ENCODE results near the gene MERTK.
"Not testable (repeated sequence)": the region's sequence is repeated elsewhere in the genome, so short reads cannot be mapped to it uniquely, and the experiment has no call there.

Gene MERTK

DNA sequence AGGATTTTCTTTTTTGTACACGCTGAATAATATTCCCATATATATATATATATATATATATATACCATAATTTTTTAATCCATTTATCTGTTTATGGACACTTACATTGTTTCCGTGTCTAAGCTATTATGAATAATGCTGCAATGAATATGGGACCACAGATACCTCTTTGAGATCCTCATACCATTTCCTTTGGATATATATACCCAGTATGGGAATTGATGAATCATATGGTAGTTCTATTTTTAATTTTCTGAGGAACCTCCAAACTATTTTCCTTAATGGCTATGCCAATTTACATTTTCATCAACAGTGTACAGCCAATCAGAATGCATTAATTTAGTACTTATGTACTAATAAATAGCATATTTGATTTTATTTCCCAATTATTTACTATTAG lies 53.1 kb downstream of the MERTK start:
- Histone ChIP-seq H3K4me3 (ENCODE audit: low read depth, low read length) (no peak overlapping the region), H3K27me3 (ENCODE audit: control insufficient read depth, insufficient read depth, low read length) (no peaks in the 10 kb centered on the region), H3K36me3 (ENCODE audit: control insufficient read depth, insufficient read depth, low read length) (peaks cover 10% of the 10 kb centered on the region), H3K4me1 (ENCODE audit: control insufficient read depth, insufficient read depth, low read length) (peaks cover 2% of the 10 kb centered on the region), H3K9me3 (ENCODE audit: control insufficient read depth, insufficient read depth, low read length) (no peaks in the 10 kb centered on the region), H3K9ac (ENCODE audit: low read depth, low read length) (no peak overlapping the region)

DNA sequence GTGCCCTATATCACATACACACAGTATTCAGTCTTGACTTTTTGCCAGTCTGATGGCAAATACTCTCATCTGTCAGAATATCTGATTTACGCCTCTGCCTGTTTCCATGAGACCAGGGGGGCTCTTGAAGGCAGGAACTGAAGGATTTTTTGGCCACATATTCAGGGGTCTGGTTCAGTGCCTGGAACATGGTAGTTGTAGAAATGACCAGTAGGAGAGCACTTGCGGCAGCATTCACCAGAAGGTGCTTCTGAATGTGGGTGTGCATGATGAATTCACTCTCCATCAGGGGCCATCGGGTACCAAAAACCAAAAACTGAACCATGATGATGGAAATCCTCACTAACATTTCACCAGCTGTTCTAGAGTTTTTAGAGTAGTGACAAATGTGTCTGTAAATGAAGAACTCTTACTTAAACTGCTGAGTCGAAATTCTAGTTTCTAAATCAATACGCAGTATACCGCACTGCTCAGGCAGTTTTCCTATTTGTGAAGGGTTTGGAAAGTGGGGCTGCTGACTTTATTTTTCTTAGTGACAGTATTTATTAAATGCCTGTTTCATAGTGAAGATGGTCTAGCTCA lies 54.6 kb downstream of the MERTK start:
- H3K9ac ChIP-seq (ENCODE audit: low read depth, low read length), result no peak overlapping the region
- H3K27me3 ChIP-seq (ENCODE audit: control insufficient read depth, insufficient read depth, low read length), result no peaks in the 10 kb centered on the region
- H3K9me3 ChIP-seq (ENCODE audit: control insufficient read depth, insufficient read depth, low read length), result no peaks in the 10 kb centered on the region
- no peak overlapping the region for H3K4me3 ChIP-seq (ENCODE audit: low read depth, low read length)
- peaks cover 2% of the 10 kb centered on the region for H3K4me1 ChIP-seq (ENCODE audit: control insufficient read depth, insufficient read depth, low read length)
- peaks cover 3% of the 10 kb centered on the region for H3K36me3 ChIP-seq (ENCODE audit: control insufficient read depth, insufficient read depth, low read length)

DNA sequence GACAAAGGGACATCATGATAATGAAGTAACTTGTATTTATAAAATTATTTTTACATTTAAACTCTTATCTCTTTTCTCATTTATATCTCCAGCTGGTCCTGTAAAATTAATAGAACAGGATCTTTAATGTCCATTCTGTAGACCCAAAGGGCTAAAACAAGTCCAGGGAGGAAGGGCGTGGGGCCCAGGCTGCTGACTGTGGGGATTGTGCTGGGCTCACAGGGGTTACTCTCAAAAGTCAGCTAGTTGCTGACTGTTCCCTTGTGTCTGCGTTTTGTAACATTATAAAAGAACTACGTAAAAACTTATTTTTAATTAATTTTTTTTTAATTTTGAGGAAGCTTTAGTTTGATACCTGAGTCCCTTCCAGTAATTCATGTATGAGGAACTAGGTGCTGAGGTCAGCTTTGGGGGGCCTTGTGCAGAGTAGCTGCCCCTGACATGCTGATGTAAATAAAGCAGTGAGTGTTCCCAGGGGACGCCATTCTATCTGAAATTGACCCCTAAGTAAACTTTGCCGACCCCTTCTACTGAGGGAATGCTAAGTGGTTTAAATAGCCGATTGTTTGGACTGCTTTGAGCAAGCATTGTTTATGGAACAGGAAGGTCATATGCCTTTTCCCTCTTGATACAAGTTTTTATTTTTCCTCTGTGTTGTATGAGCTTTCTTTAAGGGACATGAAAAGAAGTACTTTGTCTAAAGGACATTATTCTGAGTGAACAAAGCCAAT lies 56.4 kb downstream of the MERTK start:
- no peaks in the 10 kb centered on the region for H3K9me3 ChIP-seq (ENCODE audit: control insufficient read depth, insufficient read depth, low read length)
- H3K4me1 ChIP-seq (ENCODE audit: control insufficient read depth, insufficient read depth, low read length), result peaks cover 2% of the 10 kb centered on the region
- H3K9ac ChIP-seq (ENCODE audit: low read depth, low read length), result no peak overlapping the region
- H3K36me3 ChIP-seq (ENCODE audit: control insufficient read depth, insufficient read depth, low read length), result no peaks in the 10 kb centered on the region
- H3K4me3 ChIP-seq (ENCODE audit: low read depth, low read length), result no peak overlapping the region
- H3K27me3 ChIP-seq (ENCODE audit: control insufficient read depth, insufficient read depth, low read length), result no peaks in the 10 kb centered on the region

- Histone ChIP-seq H3K4me1 (ENCODE audit: control insufficient read depth, insufficient read depth, low read length) (peaks cover 2% of the 10 kb centered on the region), H3K4me3 (ENCODE audit: low read depth, low read length) (no peak overlapping the region), H3K36me3 (ENCODE audit: control insufficient read depth, insufficient read depth, low read length) (no peaks in the 10 kb centered on the region), H3K9me3 (ENCODE audit: control insufficient read depth, insufficient read depth, low read length) (no peaks in the 10 kb centered on the region), H3K9ac (ENCODE audit: low read depth, low read length) (no peak overlapping the region), H3K27me3 (ENCODE audit: control insufficient read depth, insufficient read depth, low read length) (no peaks in the 10 kb centered on the region)
Measured at GRCh38 chr2:111957872-111958354, 59.5 kb downstream of the MERTK start.

DNA sequence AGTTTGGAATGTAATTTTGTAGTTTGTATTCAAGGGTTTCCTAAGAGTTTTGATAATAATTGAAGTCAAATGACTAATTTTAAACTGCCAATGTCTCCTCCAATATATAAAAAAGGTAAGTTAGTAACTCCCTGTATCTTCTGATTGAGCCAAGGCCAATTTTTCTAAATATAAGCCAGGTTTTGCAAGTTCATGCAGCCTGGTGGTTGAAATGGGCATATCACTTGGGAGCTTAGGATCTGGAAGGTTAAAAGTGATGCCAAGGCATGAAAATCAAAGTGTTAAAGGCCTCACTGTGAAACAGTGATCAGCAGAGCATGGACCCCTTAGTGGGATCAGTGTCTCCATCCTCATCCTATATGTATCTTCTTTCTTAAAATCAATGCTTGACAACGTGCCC lies 60.5 kb downstream of the MERTK start:
- Histone ChIP-seq H3K4me1 (ENCODE audit: control insufficient read depth, insufficient read depth, low read length) (peaks cover 5% of the 10 kb centered on the region), H3K9me3 (ENCODE audit: control insufficient read depth, insufficient read depth, low read length) (no peaks in the 10 kb centered on the region), H3K9ac (ENCODE audit: low read depth, low read length) (no peak overlapping the region), H3K4me3 (ENCODE audit: low read depth, low read length) (no peak overlapping the region), H3K27me3 (ENCODE audit: control insufficient read depth, insufficient read depth, low read length) (no peaks in the 10 kb centered on the region), H3K36me3 (ENCODE audit: control insufficient read depth, insufficient read depth, low read length) (no peaks in the 10 kb centered on the region)

- no peaks in the 10 kb centered on the region for H3K27me3 ChIP-seq (ENCODE audit: control insufficient read depth, insufficient read depth, low read length)
- H3K4me3 ChIP-seq (ENCODE audit: low read depth, low read length), result no peak overlapping the region
- H3K36me3 ChIP-seq (ENCODE audit: control insufficient read depth, insufficient read depth, low read length), result no peaks in the 10 kb centered on the region
- H3K4me1 ChIP-seq (ENCODE audit: control insufficient read depth, insufficient read depth, low read length), result peaks cover 3% of the 10 kb centered on the region
- no peak overlapping the region for H3K9ac ChIP-seq (ENCODE audit: low read depth, low read length)
- H3K9me3 ChIP-seq (ENCODE audit: control insufficient read depth, insufficient read depth, low read length), result no peaks in the 10 kb centered on the region
Measured at GRCh38 chr2:111961663-111962062, 63.3 kb downstream of the MERTK start.

DNA sequence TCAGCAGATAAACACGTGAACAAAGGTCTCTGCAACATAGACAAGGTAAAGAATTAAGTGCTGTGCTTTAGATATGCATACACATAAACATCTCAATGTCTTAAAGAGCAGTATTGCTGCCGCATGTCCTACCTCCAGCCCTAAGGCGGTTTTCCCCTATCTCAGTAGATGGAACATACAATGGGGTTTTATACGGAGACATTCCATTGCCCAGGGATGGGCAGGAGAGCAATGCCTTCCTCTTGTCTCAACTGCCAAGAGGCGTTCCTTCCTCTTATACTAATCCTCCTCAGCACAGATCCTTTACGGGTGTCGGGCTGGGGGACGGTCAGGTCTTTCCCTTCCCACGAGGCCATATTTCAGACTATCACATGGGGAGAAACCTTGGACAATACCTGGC lies 64.7 kb downstream of the MERTK start:
- not testable (repeated sequence) for H3K9me3 ChIP-seq (ENCODE audit: control insufficient read depth, insufficient read depth, low read length); H3K27me3 ChIP-seq (ENCODE audit: control insufficient read depth, insufficient read depth, low read length); H3K36me3 ChIP-seq (ENCODE audit: control insufficient read depth, insufficient read depth, low read length); H3K9ac ChIP-seq (ENCODE audit: low read depth, low read length); H3K4me1 ChIP-seq (ENCODE audit: control insufficient read depth, insufficient read depth, low read length); H3K4me3 ChIP-seq (ENCODE audit: low read depth, low read length)

- H3K36me3 ChIP-seq (ENCODE audit: control insufficient read depth, insufficient read depth, low read length); H3K9ac ChIP-seq (ENCODE audit: low read depth, low read length); H3K27me3 ChIP-seq (ENCODE audit: control insufficient read depth, insufficient read depth, low read length): not testable (repeated sequence)
Measured at GRCh38 chr2:111963508-111963907, 65.1 kb downstream of the MERTK start.

GRCh38 chr2:111965062-111965461 lies 66.7 kb downstream of the MERTK start:
- Histone ChIP-seq H3K36me3 (ENCODE audit: control insufficient read depth, insufficient read depth, low read length) (no peaks in the 10 kb centered on the region), H3K9me3 (ENCODE audit: control insufficient read depth, insufficient read depth, low read length) (no peaks in the 10 kb centered on the region), H3K4me3 (ENCODE audit: low read depth, low read length) (no peak overlapping the region), H3K9ac (ENCODE audit: low read depth, low read length) (no peak overlapping the region), H3K4me1 (ENCODE audit: control insufficient read depth, insufficient read depth, low read length) (peaks cover 3% of the 10 kb centered on the region), H3K27me3 (ENCODE audit: control insufficient read depth, insufficient read depth, low read length) (no peaks in the 10 kb centered on the region)

More at GRCh38 chr2:111963508-111963907, 65.1 kb downstream of the MERTK start:
- not testable (repeated sequence) for H3K4me3 ChIP-seq (ENCODE audit: low read depth, low read length); H3K4me1 ChIP-seq (ENCODE audit: control insufficient read depth, insufficient read depth, low read length); H3K9me3 ChIP-seq (ENCODE audit: control insufficient read depth, insufficient read depth, low read length)

GRCh38 chr2:111966241-111966640 lies 67.8 kb downstream of the MERTK start:
- no peaks in the 10 kb centered on the region for H3K27me3 ChIP-seq (ENCODE audit: control insufficient read depth, insufficient read depth, low read length)
- no peak overlapping the region for H3K4me3 ChIP-seq (ENCODE audit: low read depth, low read length)
- no peaks in the 10 kb centered on the region for H3K36me3 ChIP-seq (ENCODE audit: control insufficient read depth, insufficient read depth, low read length)
- H3K9ac ChIP-seq (ENCODE audit: low read depth, low read length), result no peak overlapping the region
- no peaks in the 10 kb centered on the region for H3K9me3 ChIP-seq (ENCODE audit: control insufficient read depth, insufficient read depth, low read length)
- H3K4me1 ChIP-seq (ENCODE audit: control insufficient read depth, insufficient read depth, low read length), result peaks cover 3% of the 10 kb centered on the region

DNA sequence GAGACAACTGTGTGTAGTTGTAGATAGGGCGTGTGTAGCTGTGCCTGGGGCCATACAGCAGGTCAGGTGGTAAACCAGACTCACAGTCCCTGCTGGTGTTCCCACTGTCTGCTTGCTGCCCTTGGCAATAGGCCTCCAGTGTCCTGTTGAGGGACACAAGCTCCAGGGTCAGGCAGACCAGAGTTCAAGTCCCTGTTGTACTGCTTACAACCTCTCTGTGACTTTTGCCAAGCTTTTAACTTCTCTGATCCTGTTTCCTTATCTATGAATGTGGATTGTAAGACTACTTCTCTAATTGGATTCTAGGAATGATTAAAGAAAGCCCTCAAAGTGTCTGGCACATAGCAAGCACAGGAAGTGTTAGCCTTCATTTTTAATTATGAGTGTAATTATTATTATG lies 68.6 kb downstream of the MERTK start:
- Histone ChIP-seq H3K4me3 (ENCODE audit: low read depth, low read length) (no peak overlapping the region), H3K4me1 (ENCODE audit: control insufficient read depth, insufficient read depth, low read length) (peaks cover 3% of the 10 kb centered on the region), H3K36me3 (ENCODE audit: control insufficient read depth, insufficient read depth, low read length) (no peaks in the 10 kb centered on the region), H3K9ac (ENCODE audit: low read depth, low read length) (no peak overlapping the region), H3K9me3 (ENCODE audit: control insufficient read depth, insufficient read depth, low read length) (no peaks in the 10 kb centered on the region), H3K27me3 (ENCODE audit: control insufficient read depth, insufficient read depth, low read length) (no peaks in the 10 kb centered on the region)

- Histone ChIP-seq H3K9ac (ENCODE audit: low read depth, low read length) (no peak overlapping the region), H3K27me3 (ENCODE audit: control insufficient read depth, insufficient read depth, low read length) (no peaks in the 10 kb centered on the region), H3K4me1 (ENCODE audit: control insufficient read depth, insufficient read depth, low read length) (no peaks in the 10 kb centered on the region), H3K4me3 (ENCODE audit: low read depth, low read length) (no peak overlapping the region), H3K36me3 (ENCODE audit: control insufficient read depth, insufficient read depth, low read length) (no peaks in the 10 kb centered on the region), H3K9me3 (ENCODE audit: control insufficient read depth, insufficient read depth, low read length) (no peaks in the 10 kb centered on the region)
Measured at GRCh38 chr2:111970453-111970852, 72.0 kb downstream of the MERTK start.

Measured in iPS-15b (cell line).